NCI-H774 (cell line): Measurements from ENCODE around the gene PLCXD1.
"Not testable (repeated sequence)": the region's sequence is repeated elsewhere in the genome, so short reads cannot be mapped to it uniquely, and the experiment has no call there.

Experiments
- DNase-seq: peaks from one replicate; lab custom pipeline; 2025; lab: John Stamatoyannopoulos, UW

The PLCXD1 gene, protein sequence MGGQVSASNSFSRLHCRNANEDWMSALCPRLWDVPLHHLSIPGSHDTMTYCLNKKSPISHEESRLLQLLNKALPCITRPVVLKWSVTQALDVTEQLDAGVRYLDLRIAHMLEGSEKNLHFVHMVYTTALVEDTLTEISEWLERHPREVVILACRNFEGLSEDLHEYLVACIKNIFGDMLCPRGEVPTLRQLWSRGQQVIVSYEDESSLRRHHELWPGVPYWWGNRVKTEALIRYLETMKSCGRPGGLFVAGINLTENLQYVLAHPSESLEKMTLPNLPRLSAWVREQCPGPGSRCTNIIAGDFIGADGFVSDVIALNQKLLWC

DNA sequence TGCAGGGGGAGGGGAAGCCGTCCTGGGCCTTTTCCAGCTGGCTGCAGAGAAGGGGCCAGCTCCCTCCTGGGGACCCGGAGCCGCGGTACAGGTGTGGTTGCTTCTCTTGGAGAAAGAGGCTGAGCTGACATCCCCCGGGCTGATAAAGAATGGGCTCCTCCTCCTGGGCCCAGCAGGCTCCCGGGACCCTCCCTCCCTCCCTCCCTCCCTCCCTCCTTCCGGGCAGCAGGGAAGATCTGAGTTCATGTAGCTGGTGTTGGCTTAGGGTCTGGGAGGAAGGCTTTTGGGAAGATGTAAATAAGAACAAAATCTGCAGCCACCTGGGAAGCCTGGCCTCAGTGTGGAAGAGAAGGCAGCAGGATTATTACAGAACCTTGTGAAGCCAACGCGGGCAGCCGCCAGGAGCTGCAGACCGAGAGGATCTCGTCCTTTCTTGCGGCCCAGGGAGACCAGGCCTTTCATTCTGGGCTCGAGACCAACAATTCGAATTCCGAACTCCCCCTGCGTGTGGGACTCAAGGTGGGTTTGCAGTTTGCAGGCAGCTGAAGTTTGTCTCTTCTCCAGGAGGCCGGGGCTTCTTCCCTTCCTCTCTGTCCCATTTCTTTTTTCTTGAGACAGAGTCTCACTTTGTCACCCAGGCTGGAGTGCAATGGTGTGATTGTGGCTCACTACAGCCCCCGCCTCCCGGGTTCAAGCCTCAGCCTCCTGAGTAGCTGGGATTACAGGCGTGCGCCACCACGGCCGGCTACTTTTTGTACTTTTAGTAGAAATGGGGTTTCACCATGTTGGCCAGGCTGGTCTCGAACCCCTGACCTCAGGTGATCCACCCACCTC lies at the start of gene PLCXD1:
Gene PLCXD1, plus strand, starts transcription at position 216 of the 834 bp plus-strand sequence. CDS start 2,807 bp downstream, outside the sequence.
- no peak for DNase-seq

DNA sequence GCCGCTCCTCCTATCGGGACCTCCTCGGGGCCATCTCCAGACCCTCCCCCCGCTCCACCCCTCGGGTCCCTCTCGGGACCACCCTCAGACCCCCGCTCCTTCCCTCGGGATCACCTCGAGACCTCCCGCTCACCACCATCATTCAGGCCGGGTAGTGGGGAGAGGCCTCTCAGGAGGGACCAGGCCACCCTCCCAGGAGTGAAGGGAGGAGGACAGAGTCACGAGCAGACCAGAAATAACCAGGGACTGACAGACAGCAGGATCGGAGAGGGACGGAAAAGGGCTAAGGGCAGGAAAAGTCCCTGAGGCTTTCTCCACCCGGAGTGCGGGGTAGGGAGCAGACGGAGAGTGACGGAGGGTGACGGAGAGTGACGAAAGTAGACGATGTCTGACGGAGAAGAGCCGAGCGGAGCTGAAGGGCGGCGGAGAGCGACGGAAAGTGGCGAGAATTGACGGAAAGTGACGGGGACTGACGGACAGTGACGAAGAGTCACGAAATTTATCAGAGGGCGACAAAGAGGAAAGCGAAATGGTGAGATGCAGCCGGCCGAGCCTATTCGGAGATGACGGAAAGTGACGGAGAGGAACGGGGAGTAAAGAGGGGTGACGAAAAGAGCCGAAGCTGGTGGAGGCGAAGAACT lies 49.4 kb upstream of the PLCXD1 start:
- not testable (repeated sequence) for DNase-seq

DNA sequence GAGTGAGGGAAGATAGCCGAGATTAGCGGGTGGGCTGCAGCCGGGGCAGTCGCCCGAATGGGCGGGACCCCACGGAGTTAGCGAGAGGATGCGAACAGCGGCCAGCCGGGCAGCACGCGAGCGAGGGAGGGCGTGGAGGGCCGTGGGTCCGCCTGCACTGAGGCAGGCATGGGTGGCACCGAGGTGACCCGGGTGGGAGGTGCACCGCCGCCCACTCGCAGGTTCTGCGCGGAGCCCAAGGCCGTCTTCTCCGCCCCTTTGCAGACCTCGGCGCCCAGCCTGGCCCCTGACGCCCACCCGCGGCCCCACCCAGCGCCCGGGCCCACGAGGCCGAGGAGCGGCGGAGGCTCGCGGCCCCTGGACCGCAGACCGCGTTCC lies 48.9 kb upstream of the PLCXD1 start:
- DNase-seq = not testable (repeated sequence)

DNA sequence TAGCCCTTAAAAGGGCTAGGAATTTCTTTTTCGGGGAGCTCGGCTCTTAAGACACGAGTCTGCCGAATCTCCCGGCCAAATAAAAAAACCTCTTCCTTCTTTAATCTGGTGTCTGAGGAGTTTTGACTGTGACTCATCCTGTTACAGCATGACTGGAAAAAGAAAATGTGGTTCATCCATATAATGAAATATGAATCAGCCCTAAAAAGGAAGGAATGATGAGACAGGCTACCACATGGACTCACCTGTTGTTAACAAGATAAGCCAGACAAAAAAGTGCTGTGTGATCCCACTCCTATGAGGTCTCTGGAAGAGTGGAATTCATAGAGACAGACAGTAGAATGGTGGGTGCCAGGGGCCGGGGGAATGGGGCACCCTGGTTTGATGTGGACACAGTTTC lies 45.0 kb upstream of the PLCXD1 start:
- not testable (repeated sequence) for DNase-seq

DNA sequence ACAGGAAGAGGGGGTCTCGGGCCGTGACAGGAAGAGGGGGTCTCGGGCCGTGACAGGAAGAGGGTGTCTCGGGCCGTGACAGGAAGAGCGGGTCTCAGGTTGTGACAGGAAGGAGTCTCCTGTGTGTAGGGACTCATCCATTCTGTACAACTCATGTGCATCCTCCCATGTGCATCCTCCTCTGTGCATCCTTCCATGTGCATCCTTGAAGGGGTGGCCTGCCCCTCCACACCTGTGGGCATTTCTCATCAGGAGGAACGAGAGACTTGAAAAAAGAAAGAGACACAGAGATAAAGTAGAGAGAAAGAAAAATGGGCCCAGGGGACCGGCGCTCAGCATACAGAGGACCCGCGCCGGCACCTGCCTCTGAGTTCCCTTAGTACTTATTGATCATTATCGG lies 30.2 kb upstream of the PLCXD1 start:
- DNase-seq = no peak

DNA sequence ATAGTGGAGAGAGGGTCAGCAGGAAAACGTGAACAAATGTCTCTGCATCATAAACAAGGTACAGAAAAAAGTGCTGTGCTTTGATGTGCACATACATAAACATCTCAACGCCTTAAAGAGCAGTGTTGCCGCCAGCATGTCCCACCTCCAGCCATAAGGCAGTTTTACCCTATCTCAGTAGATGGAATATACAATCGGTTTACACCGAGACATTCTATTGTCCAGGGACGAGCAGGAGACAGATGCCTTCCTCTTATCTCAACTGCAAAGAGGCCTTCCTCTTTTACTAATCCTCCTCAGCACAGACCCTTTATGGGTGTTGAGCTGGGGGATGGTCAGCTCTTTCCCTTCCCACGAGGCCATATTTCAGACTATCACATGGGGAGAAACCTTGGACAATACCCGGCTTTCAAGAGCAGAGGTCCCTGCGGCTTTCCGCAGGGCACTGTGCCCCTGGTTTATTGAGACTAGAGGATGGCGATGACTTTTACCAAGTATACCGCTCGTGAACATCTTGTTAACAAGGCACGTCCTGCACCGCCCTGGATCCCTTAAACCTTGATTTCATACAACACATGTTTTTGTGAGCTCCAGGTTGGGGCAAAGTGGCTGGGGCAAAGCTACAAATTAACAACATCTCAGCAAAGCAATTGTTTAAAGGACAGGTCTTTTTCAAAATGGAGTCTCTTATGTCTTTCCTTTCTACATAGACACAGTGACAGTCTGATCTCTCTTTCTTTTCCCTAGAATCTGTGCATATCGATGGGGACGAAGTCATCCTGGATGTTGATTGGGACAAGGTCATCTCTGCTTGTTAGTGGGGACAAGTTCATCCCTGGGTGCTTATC lies 29.6 kb upstream of the PLCXD1 start:
- not testable (repeated sequence) for DNase-seq

DNA sequence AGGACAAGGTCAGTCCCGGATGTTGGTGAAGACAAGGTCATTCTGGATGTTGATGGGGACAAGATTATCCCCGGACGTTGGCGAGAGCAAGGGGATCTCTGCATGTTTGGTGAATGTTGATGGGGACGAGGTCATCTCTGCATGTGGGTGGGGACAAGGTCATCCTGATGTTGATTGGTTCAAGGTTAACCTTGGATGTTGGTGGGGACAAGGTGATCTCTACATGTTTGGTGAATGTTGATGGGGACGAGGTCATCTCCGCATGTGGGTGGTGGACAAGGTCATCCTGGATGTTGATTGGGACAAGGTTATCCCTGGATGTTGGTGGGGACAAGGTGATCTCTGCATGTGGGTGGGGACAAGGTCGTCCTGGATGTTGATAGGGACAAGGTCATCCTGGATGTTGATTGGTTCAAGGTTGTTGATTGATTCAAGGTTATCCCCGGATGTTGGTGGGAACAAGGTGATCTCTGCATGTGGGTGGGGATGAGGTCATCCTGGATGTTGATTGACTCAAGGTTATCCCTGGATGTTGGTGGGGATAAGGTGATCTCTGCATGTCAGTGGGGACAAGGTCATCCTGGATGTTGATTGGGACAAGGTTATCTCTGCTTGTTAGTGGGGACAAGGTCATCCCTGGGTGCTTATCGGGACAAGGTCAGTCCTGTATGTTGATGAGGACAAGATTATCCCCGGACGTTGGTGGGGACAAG lies 28.8 kb upstream of the PLCXD1 start:
- no peak for DNase-seq

DNA sequence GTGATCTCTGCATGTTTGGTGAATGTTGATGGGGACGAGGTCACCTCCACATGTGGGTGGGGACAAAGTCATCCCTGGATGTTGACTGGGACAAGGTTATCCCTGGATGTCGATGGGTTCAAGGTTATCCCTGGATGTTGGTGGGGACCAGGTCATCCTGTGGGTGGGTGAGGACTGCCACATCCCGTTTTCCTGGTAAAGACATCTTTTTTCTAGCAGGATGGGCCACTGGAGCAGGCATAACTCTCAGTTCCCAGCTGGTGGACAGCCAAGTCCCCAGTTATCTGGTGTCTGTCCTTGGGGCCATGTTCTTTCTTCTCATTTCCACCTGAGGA lies 28.3 kb upstream of the PLCXD1 start:
- no peak for DNase-seq

DNA sequence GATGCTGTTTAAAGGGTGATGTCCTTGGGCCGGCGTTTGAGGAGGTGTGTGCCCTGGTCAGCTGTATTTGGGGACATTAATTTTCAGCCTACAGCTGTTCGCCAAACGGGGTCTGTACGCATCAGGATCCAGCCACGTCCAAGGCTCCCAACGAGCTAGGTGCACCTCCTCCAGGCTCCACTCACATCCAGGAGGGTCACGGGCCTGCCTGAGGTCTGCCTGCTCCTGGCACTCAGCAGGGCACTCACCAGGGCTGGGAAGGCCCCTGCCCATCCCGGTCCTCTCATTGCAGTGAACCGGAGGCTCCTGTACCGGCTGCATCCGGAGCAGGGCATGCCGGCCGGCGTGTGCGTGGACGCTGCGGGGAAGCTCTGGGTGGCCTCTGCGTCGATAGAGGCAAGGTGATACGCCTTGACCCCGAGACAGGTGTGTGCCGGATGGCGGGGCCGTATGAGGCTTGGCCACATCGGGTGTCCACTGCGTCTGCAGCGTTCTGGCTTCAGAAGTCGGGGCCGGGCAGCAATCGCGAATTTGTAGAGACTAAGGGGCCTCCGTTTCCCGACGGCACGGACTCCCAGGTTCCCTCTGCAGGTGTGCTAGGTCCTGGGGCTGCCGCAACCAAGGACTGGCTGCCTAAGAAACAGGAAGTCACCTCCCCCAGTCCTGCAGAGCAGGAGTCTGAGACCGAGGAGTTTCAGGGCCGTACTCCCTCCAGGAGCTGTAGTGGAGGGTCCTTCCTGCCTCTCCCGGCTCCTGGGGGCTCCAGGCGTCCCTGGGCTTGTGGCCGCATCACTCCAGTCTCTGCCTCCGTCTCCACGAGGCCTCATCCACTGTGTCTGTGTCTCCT lies 27.5 kb upstream of the PLCXD1 start:
- DNase-seq = no peak

DNA sequence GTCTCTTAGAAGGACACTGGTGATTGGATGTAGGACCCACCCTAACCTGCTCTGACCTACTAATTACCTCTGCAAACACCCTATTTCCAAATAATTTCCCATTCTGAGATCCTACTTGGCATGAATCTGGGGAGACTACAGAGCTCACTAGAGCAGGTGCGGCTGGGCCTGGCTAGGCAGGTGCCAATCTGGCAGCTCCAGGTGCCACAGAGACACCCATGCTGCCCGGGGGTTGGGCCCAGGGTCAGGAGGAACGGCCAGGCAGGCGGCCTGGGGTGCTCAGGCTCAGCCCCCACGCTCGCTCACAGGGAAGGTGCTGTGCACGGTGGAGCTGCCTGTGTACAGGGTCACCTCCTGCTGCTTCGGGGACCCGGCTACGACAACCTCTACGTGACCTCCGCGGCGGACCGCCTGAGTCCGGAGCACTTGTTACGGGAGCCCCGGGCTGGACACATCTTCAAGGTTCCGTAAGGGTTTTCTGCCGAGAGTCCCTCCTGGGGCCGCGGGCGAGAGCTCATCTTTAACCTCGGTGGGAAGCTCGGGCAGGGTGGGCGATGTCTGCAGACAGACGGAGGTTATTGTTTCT lies 26.5 kb upstream of the PLCXD1 start:
- no peak for DNase-seq

DNA sequence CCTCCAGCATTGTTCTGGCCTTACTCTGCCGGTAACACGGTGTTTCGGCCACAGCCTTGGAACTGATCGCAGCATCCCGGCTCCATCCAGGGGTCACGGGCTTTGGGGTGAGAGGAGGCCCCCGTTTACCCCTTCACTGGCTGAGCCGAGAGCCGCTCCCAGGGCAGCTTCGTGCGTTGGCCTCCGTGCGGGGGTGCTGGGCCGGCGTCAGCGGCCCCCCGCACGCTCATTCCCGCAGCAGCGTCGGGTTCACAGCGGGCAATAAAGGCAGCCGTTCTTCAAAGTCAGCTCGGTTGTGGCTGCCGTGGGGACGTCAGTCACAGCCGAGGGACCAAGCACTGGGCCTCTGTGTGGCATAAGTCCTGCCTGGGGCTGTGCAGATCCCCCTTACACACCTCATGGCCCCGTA lies 25.3 kb upstream of the PLCXD1 start:
- DNase-seq = no peak

DNA sequence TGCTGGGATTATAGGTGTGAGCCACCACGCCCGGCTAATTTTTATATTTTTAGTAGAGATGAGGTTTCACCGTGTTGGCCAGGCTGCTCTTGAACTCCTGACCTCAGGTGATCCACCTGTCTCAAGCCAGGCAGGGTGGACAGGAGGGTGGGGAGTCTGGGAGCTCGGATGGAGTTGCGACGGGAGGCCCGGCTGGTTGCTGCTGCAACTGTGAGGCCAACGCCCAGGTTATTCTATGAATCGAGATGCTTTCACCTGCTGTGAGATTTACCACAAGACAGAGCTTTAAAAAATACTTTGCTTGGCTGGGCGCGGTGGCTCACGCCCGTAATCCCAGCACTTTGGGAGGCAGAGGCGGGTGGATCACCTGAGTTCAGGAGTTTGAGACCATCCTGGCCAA lies 24.1 kb upstream of the PLCXD1 start:
- not testable (repeated sequence) for DNase-seq

DNA sequence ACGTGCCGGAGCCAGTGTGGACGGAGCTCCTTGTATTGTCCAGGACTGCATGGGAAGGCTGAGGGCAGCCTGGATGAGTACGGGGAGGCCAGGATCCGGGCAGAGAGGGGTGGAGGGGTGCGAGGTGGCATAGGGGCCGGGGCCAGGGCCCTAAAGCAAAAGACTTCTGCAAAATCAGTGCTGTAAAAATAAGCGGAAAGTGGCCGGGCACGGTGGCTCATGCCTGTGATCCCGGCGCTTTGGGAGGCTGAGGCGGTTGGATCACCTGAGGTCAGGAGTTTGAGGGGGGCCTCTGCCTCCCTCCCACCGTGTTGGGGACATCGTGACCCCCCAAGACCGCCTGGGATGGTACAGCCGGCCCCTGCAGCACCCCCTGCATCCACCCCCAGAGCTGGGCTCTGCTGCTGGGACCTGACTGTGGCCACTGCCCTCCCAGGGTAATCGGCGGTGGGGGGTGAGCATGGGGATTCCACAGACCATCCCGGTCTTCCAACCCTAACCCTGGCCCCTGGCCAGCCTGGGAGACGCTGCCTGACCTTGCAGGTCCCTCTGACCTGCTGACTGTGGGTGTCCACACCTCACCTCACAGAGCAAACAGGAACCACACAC lies 23.4 kb upstream of the PLCXD1 start:
- DNase-seq = no peak

DNA sequence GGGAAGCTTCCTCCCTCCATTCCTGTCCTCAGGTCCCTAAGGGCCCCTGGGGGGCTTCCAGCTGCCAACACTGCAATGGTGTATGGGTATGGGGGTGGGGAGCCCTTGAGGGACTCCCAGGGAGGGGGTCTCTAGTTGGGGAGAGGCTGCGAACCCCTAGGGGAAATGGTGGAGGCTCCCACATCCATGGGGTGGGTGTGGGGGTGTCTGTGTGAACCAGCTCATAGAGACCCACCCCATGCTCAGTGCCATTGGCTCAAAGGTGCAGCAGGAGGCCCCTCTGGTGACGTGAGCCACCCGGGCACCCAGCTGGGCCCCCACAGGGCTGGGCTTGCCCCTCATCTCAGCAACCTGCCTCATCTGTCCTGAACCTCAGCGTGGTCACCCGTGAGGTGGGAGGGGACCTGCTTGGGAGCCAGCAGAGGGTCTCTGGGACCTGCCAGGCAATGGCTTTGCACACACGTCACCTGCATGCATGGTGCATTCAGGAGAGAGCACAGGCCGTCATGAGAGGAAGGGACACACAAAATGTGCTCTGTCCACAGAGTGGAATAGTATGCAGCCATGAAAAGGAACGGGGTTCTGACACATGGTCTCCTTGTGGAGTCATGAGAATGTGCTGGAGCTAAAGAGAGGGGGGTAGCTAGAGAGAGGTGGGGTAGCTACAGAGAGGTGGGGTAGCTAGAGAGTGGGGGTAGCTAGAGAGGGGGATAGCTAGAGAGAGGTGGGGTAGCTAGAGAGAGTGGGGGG lies 22.7 kb upstream of the PLCXD1 start:
- DNase-seq = no peak

DNA sequence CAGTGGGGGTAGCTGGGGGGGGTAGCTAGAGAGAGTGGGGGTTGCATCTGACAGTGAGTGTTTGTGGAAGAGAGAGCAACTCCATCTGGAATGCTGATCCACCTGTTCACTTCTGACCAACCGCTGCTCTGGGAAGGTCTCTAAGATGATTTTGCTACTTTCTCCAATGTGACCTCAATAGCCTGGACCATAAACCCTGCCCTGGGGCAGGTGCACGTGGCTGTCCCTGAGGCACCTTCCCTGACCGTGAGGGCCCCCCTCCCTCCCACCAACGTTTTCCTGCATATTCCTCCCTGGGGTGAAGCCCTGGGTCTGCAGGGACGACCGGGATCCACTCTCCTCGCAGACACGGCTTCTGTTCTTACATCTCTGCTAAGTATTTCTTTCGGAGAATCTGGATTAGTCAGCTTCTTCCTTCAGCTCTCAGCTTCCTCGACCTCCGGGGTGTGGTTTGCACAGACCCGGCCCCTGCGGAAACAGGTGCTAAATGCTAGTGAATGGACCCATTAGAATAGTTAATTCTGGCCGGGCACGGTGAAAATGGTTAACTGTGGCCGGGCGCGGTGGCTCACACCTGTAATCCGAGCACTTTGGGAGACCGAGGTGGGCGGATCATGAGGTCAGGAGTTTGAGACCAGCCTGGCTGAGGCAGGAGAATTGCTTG lies 21.4 kb upstream of the PLCXD1 start:
- no peak for DNase-seq

DNA sequence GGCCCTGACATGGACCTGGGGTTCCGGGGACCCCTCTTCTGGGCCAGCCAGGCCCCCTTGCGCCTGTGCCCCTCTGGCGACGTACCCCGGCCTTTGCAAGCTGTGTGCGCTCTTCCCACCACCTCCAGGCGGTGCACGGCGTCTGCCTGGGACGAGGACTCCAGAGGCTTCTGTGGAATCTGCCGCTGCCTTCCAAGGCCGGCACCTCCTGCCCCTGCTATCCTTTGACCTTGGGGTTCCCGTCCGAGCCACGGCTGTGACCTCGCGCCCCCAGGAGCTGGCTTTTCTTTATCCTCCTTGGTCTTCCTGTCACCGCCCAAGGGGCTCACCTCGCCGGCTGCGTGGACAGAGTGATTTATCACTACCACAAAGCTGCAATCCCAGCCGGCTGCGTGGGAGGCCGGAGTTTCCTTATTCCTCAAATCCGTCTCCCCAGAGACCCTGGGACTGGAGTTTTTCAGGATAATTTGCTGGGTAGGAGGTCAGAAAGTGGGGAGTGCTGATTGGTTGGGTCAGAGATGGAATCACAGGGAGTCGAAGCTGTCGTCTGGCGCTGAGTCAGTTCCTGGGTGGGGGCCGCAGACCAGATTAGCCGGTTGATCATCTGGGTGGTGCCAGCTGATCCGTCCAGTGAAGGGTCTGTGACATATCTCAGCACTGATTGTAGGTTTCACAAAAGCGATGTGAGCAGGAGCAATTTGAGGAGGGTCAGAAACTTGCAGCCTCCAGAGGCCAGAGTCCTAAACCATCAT lies 19.8 kb upstream of the PLCXD1 start:
- DNase-seq = no peak

DNA sequence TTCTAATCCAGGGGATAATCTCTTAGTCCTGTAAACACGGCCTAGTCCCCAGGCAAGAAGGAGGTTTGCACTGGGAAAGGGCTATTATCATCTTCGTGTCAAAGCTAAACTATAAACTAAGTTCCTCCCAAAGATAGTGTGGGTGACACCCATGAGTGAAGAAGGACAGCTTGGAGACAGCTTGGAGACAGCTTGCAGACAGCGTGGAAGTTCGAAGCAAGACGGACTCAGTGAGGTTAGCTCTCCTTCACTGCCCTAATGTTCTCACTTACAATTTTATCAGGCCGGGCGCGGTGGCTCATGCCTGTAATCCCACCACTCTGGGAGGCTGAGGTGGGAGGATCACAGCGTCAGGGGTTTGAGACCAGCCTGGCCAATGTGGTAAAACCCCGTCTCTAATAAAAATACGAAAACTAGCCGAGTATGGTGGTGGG lies 19.2 kb upstream of the PLCXD1 start:
- DNase-seq = no peak
